AG20443 (cell line): ENCODE results near the gene ZNF846.
"Not testable (repeated sequence)": the region's sequence is repeated elsewhere in the genome, so short reads cannot be mapped to it uniquely, and the experiment has no call there.

Experiments used
- DNase-seq: peaks from one replicate; pipeline ENCODE4 v3.0.0; 2012; ENCODE audit warnings: low spot score, mixed read lengths

ZNF846 gene

GRCh38 chr19:9784163-9784496 is 15.6 kb upstream of the ZNF846 start:
- DNase-seq: not testable (repeated sequence)

DNA sequence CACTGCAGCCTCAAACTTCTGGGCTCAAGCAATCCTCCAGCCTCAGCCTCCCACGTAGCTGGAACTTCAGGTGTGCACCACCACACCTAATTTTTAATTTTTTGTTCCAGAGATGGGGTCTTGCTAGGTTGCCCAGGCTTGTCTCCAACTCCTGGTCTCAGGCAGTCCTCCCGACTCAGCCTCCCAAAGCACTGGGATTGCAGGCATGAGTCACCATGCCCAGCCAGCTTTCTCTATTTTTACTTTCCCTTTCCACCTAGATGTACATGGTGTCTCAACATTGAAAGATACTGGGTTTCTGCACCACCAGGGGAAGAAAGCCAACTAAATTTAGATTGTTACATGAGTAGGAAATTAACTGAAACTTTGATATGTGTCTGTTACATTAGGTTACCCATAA is 13.8 kb upstream of the ZNF846 start:
- no peak for DNase-seq

DNA sequence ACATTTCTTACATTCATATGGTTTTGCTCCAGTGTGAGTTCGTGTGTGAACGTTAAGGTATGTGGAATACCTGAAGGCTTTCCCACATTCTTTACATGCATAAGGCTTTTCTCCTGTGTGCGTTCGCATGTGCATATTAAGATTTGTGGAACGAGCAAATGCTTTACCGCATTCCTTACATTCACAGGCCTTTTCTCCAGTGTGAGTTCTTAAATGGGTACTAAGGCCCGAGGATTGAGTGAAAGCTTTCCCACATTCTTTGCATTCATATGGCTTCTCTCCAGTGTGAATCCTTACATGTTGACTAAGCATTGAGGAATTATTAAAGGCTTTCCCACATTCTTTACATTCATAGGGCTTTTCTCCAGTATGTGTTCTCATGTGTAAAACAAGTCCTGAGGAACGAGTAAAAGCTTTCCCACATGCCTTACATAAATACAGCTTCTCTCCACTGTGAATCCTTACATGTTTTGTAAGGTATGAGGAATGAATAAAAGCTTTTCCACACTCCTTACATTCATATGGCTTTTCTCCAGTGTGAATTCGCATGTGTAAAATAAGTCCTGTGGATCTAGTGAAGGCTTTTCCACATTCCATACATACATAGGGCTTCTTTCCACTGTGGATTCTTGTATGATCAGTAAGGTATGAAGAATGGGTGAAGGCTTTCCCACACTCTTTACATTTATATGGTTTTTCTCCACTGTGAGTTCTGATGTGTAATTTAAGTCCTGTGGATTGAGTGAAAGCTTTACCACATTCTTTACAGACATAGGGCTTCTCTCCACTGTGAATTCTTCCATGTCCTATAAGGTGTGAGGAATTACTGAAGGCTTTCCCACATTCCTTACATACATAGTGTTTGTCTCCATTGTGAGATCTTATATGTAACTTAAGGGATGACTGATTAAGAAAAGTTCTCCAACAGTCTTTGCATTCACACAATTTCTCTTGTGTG is 10.7 kb downstream of the ZNF846 start:
- no peak for DNase-seq

- no peak for DNase-seq
These were observed 15.7 kb downstream of the ZNF846 start for GRCh38 chr19:9752701-9753443.

DNA sequence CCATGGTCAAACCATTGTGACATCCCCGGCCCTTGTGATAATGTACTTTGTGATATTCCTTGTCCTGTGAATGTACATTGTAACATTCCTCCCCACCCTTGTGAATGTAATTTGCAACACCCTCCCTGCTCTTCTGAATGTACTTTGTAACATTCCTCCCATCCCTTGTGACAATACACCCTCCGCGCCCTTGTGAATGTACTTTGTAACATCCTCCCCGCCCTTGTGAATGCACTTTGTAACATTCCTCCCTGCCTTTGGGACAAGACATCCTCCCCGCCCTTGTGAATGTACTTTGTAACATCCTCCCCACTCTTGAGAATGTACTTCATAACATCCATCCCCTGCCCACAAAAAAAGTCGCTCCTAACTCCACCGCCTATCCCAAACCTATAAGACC is 17.1 kb downstream of the ZNF846 start:
- no peak for DNase-seq

DNA sequence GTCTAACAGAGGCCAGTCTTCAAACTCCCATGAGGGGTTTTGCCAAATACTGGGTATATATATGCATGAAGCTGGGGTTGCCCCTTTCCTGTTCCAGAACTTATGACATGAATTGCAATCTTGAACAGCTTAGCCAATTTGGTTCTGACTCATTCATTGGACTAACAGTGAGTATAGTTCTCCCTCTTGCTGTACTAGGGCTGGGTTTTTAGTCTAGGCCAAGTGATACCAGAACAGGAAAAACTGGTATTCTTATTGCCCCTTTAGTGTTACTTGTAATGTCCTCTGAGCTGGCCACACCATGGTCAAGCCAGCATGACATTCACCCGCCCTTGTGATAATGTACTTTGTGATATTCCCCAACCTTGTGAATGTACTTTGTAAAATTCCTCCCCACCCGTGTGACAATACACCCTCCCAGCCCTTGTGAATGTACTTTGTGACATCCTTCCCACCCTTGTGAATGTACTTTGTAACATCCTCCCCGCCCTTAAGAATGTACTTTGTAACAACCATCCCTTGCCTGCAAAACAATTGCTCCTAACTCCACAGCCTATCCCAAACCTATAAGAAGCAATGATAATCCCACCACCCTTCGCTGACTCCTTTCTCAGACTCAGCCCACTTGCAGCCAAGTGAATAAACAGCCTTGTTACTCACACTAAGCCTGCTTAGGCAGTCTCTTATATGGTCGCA is 26.9 kb downstream of the ZNF846 start:
- no peak for DNase-seq

GRCh38 chr19:9735986-9736385 is 32.6 kb downstream of the ZNF846 start:
- DNase-seq: no peak

- DNase-seq: not testable (repeated sequence)
These were observed 38.5 kb downstream of the ZNF846 start for GRCh38 chr19:9730056-9730455.

DNA sequence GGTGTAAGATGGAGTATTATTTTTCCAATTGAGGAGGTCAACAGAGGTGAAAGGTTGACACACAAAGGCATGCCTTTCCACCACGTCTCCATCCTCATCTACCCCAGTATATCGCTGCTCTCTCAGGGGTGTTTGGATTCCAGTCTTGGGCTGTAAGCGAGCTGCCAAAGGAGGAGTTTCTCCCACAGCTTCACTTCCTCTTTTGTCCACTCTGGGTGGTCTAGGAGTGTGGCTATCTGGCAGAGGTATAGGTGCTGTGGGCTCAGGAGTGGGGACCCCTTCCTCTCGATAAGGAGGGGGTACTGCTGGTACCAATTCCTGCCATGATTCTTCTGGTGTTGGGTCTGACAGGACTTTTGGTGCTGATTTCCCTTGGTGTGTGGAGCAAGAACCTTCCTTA is 39.4 kb downstream of the ZNF846 start:
- DNase-seq: no peak

DNA sequence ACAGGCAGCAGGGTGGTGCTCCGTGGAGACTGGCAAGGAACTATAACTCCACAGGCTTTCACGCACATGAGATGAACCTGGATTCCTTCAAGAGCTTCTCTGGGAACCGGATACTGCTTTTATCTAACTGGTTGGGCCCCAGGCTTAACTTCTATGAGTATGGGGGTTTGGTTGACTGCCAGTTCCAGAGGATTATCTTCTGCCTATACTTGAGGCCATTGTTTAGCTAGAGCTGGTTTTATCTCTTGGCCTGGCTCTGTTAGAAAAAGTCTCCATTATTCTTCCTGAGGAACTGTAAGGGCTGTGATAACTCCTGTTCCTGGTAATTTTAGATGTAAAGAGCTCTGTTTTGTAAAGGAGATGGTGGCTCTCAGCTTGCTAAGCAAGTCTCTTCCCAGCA is 40.9 kb downstream of the ZNF846 start:
- no peak for DNase-seq

DNA sequence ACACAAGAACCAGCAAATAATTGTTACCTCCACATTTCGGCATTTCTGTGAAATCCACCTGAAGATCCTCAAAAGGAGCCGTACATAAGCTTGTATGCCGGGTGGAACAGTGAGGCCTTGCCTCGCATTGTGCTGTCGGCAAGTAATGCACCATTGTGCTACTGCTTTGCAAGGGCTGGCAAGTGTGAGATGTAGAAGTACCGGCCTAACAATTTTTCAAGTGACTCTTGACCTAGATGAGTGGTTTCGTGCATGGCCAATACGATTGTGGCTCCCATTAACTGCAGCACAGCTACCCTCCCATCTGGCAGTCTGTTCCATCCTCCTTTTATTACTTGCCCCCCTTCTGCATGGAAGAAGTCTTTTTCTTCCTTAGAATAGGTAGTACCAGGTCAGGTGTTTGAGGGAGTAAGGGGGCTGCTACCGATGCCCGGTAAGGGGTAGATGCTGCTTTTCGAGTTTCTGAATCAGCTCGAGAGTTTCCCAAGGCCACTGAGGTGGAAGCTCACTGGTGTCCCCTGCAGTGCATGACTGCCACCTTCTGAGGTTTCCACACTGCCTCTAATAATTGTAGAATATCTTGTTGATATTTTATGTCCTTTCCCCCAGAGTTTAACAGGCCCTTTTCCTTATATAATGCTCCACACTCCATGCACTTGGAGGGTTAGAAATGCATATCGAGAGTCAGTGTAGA is 42.9 kb downstream of the ZNF846 start:
- not testable (repeated sequence) for DNase-seq

DNA sequence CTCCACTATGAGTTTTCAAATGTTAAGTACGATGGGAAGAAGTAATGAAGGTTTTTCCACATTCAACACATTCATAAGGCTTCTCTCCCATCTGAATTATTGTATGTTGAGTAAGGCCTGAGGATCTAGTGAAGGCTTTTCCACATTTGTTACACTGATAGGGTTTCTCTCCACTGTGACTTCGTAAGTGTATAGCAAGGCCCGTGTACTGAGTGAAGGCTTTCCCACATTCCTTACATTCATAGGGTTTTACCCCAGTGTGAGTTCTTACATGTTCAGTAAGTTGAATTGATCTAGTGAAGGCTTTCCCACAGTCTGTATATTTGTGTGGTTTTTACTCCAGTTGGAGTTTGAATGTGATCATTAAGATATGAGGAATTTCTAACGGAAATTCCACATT is 44.4 kb downstream of the ZNF846 start:
- DNase-seq: no peak

DNA sequence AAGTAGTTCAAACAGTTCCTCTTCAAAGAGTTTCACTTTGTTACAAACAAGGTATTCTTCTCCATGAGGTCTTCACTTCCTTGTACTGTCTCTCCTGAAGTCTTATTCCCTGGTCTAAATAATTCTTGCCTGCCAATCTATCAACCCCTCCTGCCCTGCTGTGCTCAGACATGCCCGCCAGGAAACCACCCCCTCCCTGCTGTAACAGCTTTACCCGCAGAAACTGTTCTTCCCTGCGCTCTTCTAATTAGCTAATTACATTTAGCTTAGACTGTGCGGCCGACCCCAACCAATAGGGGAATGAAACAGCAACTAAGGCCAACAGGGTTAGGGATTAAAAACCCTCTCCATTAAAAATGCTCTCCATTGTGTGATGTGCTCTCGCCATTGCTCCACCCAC is 46.7 kb downstream of the ZNF846 start:
- DNase-seq: no peak

DNA sequence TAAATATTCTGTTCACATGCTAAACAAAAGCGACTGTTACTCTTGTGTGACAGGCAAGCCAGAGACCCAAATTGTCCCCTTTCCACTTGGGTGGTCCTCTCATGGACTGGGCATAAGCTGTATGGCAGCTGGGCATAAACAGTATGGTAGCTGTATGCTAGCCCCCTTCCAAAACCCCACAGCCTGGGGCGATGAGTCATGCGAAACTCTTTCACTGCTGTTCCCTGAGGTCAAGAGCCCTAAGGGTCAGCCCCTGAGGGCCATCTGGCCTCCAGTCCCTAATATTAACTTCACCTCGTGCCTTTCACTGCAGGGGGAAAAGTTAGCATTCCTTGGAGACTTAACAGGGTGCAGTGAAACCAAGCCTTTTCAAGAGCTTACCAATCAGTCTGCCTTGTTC is 48.0 kb downstream of the ZNF846 start:
- no peak for DNase-seq

GRCh38 chr19:9711815-9712214 is 56.7 kb downstream of the ZNF846 start:
- no peak for DNase-seq

GRCh38 chr19:9709305-9709704 is 59.2 kb downstream of the ZNF846 start:
- no peak for DNase-seq

GRCh38 chr19:9705836-9706235 is 62.7 kb downstream of the ZNF846 start:
- no peak for DNase-seq

DNA sequence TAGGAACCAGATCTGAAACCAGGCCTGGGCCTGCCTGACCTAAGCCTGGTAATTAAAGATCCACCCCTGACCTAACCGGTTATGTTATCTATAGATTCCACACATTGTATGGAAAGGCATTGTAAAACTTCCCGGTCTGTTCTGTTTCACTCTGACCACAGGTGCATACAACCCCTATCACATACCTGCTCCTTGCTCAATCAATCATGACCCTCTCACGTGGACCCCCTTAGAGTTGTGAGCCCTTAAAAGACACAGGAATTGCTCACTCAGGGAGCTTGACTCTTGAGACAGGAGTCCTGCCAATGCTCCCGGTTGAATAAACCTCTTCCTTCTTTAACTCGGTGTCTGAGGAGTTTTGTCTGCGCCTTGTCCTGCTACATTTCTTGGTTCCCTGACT is 66.4 kb downstream of the ZNF846 start:
- DNase-seq: no peak
